Adipose tissue (tissue), 3 donors: ENCODE results near the gene HS3ST3A1. TPM values are rescaled to one million over a fixed set of nuclear protein-coding genes. Genes with fewer than 3 reads are reported as not detected.
"Not testable (repeated sequence)": the region's sequence is repeated elsewhere in the genome, so short reads cannot be mapped to it uniquely, and the experiment has no call there.

Experiments
- H3K27ac ChIP-seq: one replicate; pipeline ENCODE4 v1.5.1; 2013; ENCODE audit warnings: low read depth, low read length
- whole genome bisulfite sequencing, 3 donors: extraction: QIAGEN DNeasy Blood & Tissue Kit; methylation state at CpG; one replicate each; pipeline ENCODE4 v1.1.7; 2013; 5-methylcytosine and 5-hydroxymethylcytosine counted together
- polyA plus RNA-seq, 3 donors: library from polyadenylated mRNA; stranded (reverse); fragments of 200-250 nt; gene quantifications; one replicate each; pipeline ENCODE4 v1.2.3, GENCODE V29; 2013
- donor health status: healthy with polysubstance abuse.
- donor health status: Bipolar disorder and iron deficiency.
- donor health status: healthy.

HS3ST3A1 gene
- polyA plus RNA-seq, 3 donors: 0.07 to 1.8 (median 0.61) TPM

DNA sequence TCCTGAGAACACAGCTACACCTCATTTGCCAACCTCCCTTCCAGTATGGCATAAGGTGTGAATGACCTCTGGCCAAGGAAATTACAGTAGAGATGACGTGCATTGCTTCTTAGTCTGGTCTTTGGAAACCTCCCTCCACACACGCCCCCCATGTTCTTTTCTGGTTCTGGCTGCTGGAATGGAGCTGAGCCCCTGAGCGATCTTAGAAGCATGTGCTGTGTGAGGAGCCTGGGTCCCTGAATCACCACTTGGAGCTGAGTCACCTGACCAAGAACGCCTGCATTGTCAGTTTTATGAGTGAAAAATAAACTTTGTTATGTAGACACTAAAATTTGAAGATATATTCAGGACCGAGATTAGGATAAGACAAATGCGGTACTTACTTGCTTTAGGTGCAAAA is 51.4 kb downstream of the HS3ST3A1 start:
- no peak overlapping the region for H3K27ac ChIP-seq
- 82 to 94% (median 92%) methylated on average over 6 of the region's 6 CpGs for WGBS, 3 donors

DNA sequence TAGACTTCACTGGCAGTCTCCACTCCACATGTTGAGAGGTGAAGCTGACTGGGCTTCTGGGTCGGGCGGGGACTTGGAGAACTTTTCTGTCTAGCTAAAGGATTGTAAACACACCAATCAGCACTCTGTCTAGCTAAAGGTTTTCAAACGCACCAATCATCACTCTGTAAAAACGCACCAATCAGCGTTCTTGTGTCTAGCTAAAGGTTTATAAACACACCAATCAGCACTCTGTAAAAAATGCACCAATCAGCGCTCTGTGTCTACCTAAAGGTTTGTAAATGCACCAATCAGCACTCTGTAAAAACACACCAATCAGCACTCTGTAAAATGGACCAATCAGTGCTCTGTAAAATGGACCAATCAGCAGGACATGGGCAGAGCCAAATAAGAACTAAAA is 53.2 kb downstream of the HS3ST3A1 start:
- 85 to 92% (median 86%) methylated on average over 6 of the region's 6 CpGs for WGBS, 3 donors
- H3K27ac ChIP-seq: not testable (repeated sequence)

DNA sequence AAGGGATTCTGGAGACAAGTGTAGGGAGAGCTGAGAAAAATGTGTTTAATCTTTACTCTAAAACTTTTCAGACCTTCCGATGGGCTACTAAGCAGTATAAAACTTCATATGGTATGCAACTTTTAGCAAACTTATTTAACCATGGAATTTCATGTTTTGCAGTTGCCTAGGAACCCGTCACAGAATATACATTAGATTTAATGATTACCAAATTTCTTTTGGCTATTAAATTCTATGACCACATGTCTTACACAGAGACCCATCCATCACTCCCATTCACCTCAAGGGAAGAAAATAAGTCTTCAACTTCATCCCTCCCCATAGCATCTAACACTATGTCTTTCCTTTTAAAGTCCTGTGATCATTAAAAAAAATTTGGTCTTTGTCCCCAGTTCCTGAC is 54.9 kb downstream of the HS3ST3A1 start:
- no peak overlapping the region for H3K27ac ChIP-seq
- WGBS, 3 donors: 80 to 88% (median 84%) methylated on average over 2 of the region's 2 CpGs

DNA sequence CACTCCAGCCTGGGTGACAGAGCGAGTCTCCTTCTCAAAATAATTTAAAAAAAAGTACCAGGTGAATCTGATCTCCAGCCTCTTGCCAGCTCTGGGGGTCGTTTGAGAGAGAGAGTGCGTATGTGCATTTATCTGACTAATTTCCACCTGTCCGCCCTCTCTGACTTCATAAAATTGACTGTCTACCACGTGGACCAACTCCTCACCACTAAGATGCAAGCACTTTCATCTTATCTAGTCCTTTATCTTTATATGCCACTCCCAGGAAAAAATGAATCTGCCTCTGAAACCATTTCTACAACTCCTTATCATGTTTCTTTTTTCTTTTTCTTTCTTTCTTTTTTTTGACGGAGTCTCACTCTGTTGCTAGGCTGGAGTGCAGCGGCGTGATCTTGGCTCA is 55.8 kb downstream of the HS3ST3A1 start:
- 58 to 62% (median 61%) methylated on average over 8 of the region's 8 CpGs for WGBS, 3 donors
- H3K27ac ChIP-seq: no peak overlapping the region

DNA sequence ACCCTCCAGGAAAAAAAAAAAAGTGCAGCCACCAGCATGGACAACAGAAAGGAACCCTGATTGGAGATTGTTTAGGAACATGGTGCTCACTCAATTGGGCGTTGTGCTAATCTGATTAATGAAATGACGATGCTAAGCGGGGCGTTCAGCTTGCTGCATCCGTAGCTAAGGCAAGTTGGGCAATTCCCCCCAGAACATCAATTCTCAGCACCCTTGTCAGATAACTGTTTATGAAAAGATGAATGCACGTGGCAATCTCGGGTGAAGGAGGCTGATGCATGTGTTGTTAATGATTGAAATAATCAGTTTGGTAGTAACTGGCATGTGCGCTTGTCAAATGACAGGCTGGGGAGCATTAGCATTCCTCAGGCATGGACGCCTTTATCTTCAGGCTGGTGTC is 57.0 kb downstream of the HS3ST3A1 start:
- no peak overlapping the region for H3K27ac ChIP-seq
- WGBS, 3 donors: 58 to 84% (median 77%) methylated on average over 9 of the region's 9 CpGs

DNA sequence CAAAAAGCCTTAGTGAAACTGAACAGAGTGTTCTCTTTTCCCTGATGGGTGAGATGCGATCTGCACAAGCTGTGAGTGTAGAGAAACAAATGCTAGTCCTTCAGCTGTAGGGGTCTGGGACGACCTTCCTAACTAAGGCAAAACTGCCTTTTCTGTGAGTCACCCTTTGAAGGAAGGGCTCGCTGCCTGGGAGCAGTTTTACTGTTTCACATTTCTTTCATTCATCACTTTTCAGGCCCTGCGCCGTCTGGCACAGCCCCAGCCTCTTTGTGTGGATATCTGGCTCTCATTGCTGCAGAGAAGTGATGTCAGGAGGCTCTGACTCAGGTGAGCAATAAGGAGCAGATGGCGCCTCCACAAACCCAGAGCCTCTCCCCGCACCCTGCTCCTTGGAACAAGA is 57.4 kb downstream of the HS3ST3A1 start:
- H3K27ac ChIP-seq: no peak overlapping the region
- 50 to 56% (median 56%) methylated on average over 7 of the region's 7 CpGs for WGBS, 3 donors

DNA sequence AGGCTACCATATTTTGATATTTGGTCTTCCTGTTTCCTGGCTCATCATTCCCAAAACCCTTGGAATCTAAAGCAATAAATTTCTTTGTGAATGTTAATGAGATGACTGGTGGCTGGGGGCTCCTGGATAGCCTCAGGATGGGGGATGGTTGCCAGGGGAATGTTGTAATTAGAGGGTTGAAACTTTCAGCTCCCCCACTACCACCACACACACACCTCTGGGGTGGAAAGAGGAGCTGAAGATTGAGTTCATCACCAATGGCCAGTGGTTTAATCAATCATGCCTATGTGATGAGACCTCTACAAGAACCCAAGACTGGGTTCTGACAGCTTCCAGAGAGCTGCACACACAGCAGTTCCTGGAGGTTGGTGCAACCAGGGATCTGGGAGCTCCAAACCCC is 59.1 kb downstream of the HS3ST3A1 start:
- H3K27ac ChIP-seq: no peak overlapping the region

DNA sequence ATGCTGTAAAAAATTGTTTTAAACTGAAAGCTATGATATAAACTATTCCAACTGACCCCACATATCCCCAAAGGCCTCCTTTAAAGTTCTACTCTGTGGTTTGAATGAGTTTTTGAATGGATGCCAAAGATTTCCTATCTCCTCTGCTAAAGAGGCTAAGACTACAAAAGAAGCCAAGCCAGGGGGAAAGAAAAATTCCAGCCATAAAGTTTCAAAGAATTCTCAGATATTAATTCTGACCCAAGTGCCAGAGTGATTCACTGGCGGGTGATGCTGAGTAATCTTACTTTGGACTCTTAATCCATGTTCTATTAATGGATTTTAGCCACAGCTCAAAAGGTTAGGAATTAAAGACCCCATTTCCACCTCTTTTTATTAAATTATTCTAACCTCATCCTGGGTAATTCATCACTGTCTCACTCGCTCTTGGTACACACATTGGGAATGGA is 60.7 kb downstream of the HS3ST3A1 start:
- no peak overlapping the region for H3K27ac ChIP-seq
- WGBS, 3 donors: 41 to 58% (median 42%) methylated on average over 2 of the region's 2 CpGs

DNA sequence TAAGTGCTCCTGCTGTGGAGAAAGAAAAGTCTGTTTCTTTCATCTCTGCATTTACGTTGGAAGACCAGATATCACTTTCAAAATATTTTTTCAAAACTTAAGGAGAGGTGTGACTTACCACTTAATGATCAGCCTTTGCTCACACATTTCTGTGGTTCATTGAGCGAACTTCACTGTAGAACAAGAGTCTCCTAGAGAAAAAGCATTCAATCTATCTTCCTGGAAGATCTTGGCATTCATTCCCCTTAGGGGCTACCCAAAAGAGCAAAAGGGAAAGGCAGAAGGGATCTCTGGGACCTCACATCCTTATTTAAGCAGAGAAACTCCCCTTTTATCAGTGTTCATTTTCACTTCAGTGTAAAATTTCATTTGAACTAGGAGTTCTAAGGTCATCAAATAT is 61.2 kb downstream of the HS3ST3A1 start:
- no peak overlapping the region for H3K27ac ChIP-seq
- 50 to 67% (median 57%) methylated on average over 2 of the region's 2 CpGs for WGBS, 3 donors

DNA sequence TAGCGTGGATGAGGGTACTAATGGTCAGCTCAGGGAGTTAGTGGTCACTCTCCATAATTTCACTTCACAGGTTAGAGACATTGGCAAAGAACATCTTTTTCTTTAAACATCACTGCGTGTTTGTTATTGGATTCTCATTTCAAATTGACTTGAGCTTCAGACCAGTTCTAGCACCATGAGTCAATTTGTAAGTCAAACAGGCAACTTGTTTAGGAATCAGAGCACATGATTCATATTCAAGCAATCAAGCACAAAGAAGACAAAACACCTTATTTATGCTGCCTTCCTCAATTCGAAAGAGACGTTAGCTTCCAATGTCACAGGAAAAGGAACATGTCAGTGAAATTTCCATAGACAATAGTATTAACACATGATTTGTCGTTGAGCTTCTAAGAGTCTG is 62.3 kb downstream of the HS3ST3A1 start:
- 78 to 89% (median 88%) methylated on average over 5 of the region's 5 CpGs for WGBS, 3 donors
- H3K27ac ChIP-seq: no peak overlapping the region

DNA sequence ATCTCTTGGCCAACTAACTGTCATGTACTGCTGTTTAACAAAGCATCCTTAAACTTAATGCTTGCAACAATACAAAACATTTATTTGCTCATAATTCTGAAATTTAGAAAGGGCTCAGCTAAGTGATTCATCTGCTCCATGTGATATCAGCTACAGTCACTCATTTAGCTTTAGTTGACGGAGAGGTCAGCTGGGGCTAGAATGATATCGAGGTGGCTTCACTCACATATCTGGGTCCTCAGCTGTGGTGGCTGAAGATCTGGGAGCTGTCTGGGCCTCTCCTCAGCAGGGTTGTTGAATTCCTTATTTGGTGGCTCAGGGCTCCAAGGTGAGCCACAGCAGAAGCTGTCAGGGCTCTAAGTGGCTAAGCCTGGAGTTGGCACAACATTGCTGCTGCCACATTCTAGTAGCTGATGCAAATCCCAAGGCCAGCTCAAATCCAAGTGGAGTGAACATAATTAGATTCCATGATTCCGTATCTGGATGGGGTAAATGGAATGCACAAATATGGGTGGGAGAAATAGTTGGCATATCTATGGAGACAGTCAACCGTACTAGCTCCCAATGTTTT is 62.8 kb downstream of the HS3ST3A1 start:
- 85 to 94% (median 92%) methylated on average over 4 of the region's 4 CpGs for WGBS, 3 donors
- H3K27ac ChIP-seq: no peak overlapping the region

DNA sequence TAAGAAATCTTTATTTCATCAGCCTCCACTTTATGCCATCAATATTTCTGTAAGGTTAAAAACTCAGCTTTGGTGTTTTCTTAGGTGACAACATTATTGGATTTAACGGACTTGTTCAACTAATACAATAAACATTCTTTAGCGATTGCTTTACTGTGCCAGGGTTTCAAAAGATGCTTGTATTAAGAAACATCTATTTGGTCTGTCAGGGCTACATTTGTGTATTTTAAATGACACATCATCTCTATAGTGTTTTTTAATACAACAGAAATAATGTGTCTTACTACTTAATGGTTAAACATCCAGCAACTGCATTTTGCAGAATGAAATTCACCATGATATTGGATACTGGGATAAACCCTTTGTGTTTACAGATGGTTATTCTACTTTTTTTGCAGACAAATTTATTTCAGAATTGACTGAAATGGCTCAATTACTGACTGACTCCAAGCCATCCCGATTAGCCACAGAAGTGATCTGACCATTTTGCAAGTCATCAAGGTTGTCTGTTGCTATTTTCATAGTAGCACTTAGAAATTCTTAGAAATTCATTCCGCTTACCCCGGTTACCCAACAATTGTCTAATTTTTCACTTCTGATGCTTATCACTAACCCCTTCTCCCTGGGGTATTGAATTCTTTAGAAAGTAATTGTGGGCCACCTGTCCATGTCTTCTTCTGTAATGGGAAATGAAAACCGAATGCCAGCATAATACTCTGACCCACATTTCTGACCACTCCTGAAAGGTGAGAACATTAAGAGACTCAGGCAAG is 63.7 kb downstream of the HS3ST3A1 start:
- H3K27ac ChIP-seq: no peak overlapping the region

DNA sequence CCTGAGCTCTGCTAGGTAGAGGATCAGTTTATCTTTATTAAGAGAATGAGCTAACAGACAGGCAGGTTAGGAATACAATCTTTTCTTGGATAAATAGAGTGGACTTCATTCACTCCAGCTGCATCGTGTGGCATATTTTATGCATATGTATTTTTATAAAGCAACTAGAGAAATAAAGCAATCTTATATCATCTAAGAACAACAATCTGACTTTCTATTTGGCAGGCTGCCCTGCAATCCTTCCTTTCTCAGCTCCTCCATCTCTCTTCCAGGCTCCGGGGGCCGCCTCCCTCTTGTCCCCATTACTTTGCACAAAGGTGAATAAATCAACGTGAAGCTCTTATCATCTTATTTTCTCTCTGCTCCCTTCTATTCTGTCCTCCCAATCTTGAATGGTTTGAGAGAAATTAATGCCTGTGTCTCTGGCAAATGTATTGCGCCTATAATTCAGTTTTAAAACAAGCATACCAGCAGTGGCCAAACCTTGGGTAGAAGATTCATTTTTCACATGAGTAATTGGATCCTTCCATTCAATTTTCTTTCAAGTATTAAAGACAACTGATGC is 64.5 kb downstream of the HS3ST3A1 start:
- 61 to 79% (median 65%) methylated on average over 5 of the region's 5 CpGs for WGBS, 3 donors
- no peak overlapping the region for H3K27ac ChIP-seq

More for the DNA sequence above, 63.7 kb downstream of the HS3ST3A1 start:
- WGBS, 3 donors: 80 to 88% (median 85%) methylated on average over 6 of the region's 6 CpGs

DNA sequence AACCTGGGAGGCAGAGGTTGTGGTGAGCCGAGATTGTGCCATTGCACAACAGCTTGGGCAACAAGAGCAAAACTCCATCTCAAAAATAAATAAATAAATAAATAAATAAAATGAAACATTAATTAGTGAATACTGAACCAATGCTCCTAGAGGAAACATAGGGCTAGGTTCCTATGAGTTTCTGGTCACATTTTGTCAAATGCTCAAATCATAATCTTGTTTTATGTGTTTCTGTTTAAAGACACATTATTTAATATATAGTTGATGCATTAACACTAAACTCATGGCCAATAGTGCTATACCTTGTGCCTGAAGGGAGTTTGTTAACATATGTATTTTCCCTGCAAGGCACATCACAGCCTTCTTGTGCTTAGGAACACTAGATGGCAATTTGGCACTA is 66.8 kb downstream of the HS3ST3A1 start:
- WGBS, 3 donors: 88 to 94% (median 91%) methylated on average over 1 of the region's 1 CpG
- H3K27ac ChIP-seq: no peak overlapping the region

DNA sequence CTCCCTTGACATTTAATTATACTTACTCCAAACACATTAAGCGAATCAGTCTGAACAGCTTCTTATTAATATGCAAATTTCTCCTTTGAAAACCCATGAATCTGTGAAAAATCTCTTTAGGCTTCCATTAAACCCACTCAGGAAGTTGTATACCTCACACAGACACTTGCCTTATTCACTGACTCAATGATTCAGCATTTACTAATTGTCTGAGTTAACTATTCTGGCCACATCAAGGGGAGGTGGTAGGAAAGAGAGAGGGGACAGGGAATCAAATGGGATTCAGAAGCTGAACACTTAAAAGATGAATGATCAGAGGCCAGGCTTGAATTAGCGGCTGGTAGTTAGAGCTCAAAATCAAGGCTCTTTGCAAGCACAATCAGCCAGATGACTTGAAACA is 70.0 kb downstream of the HS3ST3A1 start:
- WGBS, 3 donors: 60 to 81% (median 68%) methylated on average over 2 of the region's 2 CpGs
- H3K27ac ChIP-seq: no peak overlapping the region

DNA sequence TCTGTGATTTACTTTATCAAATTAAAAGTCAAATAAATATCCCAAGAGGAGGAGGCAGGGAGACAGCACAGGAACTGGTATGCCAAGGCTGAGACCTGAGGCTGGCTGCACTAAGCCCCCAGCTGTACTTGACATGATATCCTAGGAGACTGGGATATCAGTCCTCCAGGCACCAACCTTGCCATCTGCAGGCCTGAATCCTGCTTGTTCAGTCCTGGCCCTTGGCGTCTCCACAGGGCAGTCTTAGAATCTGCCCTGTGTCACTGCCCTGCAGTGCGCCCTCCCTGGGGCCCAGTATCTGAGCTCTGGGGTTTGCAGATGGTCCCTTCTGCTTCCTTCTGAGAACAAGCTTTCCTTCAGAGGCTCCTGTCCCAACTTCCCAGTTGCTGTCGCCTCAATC is 75.9 kb downstream of the HS3ST3A1 start:
- no peak overlapping the region for H3K27ac ChIP-seq
- 61 to 76% (median 63%) methylated on average over 3 of the region's 3 CpGs for WGBS, 3 donors

DNA sequence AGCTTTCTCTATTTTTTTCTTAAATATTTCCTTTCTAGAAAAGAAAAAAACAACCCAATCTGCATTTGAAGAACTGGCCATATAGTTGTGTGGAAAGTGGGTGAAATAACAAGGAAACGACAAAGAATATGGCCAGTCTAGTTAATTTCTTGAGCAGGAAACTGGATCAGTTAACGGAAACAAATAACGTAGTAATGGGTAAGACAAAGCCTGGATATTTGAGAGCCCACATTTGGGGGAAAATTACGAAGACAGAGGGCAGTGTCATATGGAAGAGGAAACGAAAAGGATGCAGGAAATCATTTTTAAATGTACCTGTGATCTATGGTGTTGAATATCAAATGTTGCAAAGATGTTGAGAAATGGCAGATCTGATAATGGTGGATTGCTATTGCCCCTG is 78.6 kb downstream of the HS3ST3A1 start:
- 79 to 82% (median 80%) methylated on average over 5 of the region's 5 CpGs for WGBS, 3 donors
- no peak overlapping the region for H3K27ac ChIP-seq

DNA sequence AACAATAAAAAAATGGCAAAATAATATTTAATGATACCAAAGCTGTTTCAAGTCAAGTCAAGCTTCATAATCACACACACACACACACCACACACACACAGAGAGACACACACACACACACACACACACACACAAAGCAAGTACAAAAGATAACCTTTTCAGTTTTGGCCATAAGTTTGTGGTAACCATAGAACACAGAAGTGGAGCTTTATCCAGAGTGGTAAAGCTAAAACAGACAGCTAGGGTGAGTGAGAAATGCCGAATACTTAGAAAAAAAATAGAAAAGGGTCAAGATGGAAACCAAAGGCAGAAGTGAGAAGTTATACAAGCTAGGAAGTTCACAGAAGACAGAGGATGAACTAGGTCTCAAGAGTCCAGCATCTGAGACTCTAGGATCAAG is 79.0 kb downstream of the HS3ST3A1 start:
- H3K27ac ChIP-seq: no peak overlapping the region
- 85 to 94% (median 90%) methylated on average over 1 of the region's 1 CpG for WGBS, 3 donors

DNA sequence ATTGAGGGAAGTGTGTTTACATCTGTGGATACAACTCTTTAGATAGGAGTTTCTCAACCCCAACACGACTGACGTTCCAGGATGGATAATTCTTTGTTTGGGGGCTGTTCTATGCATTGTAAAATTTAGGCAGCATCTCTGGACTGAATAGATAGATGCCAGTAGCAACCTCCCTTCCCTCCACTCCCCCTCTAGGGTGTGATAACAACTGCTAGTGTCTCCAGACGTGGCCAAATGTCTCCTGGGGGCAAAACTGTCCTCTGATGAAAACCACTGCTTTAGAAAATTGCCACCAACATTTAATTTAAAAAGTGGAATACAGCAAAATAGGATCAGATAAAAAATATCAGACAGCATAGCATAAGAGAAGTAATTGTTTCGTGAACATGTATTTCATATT is 79.9 kb downstream of the HS3ST3A1 start:
- 74 to 80% (median 74%) methylated on average over 4 of the region's 4 CpGs for WGBS, 3 donors
- no peak overlapping the region for H3K27ac ChIP-seq
